ENCODE data around the gene LBHD1. TPM values are rescaled to one million over a fixed set of nuclear protein-coding genes. Genes with fewer than 3 reads are reported as not detected.

Gene LBHD1
- total RNA-seq, 2 donors from 2014 or later = 7.1 to 12.3 TPM

DNA sequence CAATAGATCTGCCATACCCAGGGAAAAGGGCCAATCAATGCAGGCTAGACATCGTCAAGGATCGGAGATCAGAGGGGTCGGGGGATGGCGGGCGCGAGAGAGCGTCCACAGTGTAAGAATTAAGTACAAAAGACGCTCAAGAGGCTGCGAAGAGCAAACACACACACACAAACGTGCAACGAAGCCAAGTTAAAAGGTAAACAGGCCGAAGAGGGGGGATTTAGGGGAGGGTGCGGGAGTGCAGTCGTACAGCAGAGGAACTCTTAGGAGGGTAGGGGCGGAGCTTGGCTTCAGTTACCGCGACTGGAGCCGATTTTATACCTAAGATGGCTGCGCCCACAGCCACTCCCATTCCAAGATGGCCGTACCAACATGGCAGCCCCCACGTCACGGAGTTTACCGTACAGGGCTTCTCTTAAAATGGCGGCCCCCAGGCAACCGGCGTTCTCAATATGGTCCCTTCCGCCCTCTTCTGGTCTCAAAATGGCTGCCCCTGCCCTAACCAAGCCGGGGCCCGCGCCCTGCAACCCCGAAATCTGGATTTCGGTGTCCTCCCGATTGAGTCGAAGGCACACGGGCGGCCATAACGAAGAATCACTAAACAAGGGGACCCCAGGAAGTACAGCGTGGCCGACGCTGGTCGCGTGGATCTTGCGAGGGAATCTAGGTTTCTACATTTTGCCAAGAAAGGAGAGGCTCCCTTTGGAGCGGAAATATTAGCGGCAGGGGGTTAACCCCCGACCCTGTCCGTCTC is 37.4 kb upstream of the LBHD1 start:
- DNase-seq = peak; percentile 97
- H3K9ac ChIP-seq (ENCODE audit: low read depth in 2 of 2, low read length in 2 of 2) = peak overlapping the region; percentile 75 to 95
- intact Hi-C loops (cut with DNase I) = no loop called here
- H3K27me3 ChIP-seq = no peaks in the 10 kb centered on the region
- H3K4me3 ChIP-seq = peak overlapping the region; percentile 49
- H3K27ac ChIP-seq = peak overlapping the region; percentile 91
- TF ChIP-seq, protein P1, sequence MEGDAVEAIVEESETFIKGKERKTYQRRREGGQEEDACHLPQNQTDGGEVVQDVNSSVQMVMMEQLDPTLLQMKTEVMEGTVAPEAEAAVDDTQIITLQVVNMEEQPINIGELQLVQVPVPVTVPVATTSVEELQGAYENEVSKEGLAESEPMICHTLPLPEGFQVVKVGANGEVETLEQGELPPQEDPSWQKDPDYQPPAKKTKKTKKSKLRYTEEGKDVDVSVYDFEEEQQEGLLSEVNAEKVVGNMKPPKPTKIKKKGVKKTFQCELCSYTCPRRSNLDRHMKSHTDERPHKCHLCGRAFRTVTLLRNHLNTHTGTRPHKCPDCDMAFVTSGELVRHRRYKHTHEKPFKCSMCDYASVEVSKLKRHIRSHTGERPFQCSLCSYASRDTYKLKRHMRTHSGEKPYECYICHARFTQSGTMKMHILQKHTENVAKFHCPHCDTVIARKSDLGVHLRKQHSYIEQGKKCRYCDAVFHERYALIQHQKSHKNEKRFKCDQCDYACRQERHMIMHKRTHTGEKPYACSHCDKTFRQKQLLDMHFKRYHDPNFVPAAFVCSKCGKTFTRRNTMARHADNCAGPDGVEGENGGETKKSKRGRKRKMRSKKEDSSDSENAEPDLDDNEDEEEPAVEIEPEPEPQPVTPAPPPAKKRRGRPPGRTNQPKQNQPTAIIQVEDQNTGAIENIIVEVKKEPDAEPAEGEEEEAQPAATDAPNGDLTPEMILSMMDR (IDR thresholded peaks at IDR 0.05) = no peak
- H3K9me3 ChIP-seq = no peaks in the 10 kb centered on the region
- peaks cover 8% of the 10 kb centered on the region for H3K4me1 ChIP-seq
- no peaks in the 10 kb centered on the region for H3K36me3 ChIP-seq

DNA sequence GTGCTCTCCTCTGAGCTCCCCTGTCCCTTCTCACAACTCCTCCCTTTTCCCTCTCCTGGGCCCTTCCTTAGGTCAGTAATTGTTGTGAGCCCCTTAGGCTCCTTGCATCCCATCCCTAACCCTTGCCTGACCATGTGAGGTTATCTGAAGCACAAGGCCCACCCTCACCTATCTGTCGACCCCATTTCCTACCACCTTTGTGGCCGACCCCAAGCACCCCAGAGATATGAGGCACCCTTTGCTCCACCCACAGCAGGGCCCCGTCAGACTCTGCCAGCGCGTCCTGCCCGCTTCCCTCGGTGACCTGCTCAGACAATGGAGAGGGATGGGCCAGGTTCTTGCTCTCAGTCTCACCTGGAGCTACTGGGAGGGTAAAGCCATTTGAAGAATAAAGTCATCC is 36.7 kb upstream of the LBHD1 start:
- Histone ChIP-seq H3K27me3 (no peaks in the 10 kb centered on the region), H3K9me3 (no peaks in the 10 kb centered on the region), H3K27ac (peak overlapping the region; percentile 91), H3K9ac (ENCODE audit: low read depth in 2 of 2, low read length in 2 of 2) (peak overlapping the region; percentile 75 to 95), H3K4me1 (peaks cover 8% of the 10 kb centered on the region), H3K4me3 (peak overlapping the region; percentile 49), H3K36me3 (no peaks in the 10 kb centered on the region)
- peak; percentile 59 for DNase-seq
- intact Hi-C loops (cut with DNase I) = no loop called here
- TF ChIP-seq, protein P1 (IDR thresholded peaks at IDR 0.05) = no peak

DNA sequence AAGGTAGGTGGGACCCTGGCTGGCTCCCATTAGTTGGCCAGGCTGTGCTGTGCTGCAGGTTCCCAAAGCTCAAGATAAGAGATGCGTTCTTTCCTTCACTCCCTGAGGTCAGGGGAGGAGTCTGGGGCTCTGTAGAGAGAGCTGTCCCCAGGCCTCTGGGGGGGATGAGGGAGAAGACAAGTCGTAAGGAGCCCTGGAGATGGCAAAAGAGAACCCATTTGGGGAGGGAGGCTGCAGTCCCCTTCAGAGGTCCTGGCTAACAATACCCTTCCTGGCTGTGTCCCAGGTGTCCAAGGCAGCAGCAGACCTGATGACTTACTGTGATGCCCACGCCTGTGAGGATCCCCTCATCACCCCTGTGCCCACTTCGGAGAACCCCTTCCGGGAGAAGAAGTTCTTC is 36.3 kb upstream of the LBHD1 start:
- Histone ChIP-seq H3K9me3 (no peaks in the 10 kb centered on the region), H3K4me1 (peaks cover 8% of the 10 kb centered on the region), H3K9ac (ENCODE audit: low read depth in 2 of 2, low read length in 2 of 2) (peak overlapping the region; percentile 75 to 95), H3K27me3 (no peaks in the 10 kb centered on the region), H3K27ac (peak overlapping the region; percentile 91), H3K36me3 (no peaks in the 10 kb centered on the region), H3K4me3 (peak overlapping the region; percentile 49)
- intact Hi-C loops (cut with DNase I) = no loop called here
- DNase-seq = no peak
- TF ChIP-seq, protein P1 (IDR thresholded peaks at IDR 0.05) = no peak

DNA sequence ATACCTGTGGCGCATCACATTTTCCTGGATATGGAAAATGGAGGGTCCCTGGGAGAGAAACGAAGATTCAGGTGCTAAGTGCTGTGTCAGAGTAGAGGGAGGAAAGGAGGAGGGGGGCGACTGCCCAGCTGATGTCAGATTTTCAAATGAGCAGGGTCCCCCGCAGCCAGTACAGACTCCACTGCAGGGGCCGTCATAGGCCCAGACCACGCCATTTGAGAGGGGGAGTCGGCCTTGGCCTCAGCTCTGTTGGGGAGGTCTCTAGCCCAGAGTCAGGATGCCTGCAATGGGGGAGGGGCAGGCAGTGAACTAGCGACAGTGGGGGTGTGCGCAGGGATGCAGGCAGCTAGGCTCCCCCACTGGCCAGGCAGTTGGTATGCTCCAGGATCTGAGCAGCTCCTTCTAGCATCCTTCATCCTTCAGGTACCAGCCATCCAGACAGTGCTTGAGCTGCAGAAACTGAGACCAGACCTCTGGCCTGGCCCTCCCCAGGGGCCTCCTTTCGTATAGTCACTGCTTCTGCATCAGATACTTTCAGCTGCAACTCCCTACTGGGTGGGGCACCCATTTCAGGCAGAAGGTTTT is 35.3 kb upstream of the LBHD1 start, which contains the start of the genes BSCL2 and GNG3:
Gene BSCL2, minus strand, starts transcription at position 148 of the 585 bp plus-strand sequence. CDS start 229 bp downstream, outside the sequence.
Gene GNG3, plus strand, starts transcription at position 400 of the 585 bp plus-strand sequence. CDS start 620 bp downstream, outside the sequence.
- TF ChIP-seq, protein P1 (IDR thresholded peaks at IDR 0.05) = no peak
- no peaks in the 10 kb centered on the region for H3K36me3 ChIP-seq
- H3K4me3 ChIP-seq = peak within 1 kb of the TSS; percentile 71
- H3K9ac ChIP-seq (ENCODE audit: low read depth in 2 of 2, low read length in 2 of 2) = peak within 1 kb of the TSS; percentile 75 to 95
- peak within 1 kb of the TSS; percentile 91 for H3K27ac ChIP-seq
- no peak for DNase-seq
- no peaks in the 10 kb centered on the region for H3K27me3 ChIP-seq
- no peaks in the 10 kb centered on the region for H3K9me3 ChIP-seq
- peaks cover 8% of the 10 kb centered on the region for H3K4me1 ChIP-seq
- intact Hi-C loops (cut with DNase I) = no loop called here

DNA sequence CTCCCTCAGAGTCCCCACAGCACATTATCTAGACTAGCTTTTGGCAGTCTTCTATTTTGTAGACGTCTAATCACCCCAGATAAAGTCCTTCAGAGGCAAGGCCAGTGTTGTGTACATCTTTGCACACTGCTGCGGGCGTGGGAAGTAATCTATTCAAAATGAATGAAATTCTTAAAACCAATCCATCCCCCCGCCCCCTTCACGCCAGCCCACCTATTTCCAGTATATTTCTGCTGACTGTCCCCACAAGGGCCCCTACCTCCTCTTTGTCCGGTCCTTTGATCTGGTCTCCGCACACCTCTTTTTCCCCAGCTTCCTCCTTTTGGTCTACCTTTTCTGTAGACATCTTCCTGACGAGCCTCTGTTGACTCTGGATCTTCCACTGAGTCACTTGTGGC is 34.8 kb upstream of the LBHD1 start:
- intact Hi-C loops (cut with DNase I) = no loop called here
- TF ChIP-seq, protein P1 (IDR thresholded peaks at IDR 0.05) = no peak
- DNase-seq = no peak
- H3K9ac ChIP-seq (ENCODE audit: low read depth in 2 of 2, low read length in 2 of 2) = peak overlapping the region; percentile 64 to 95
- H3K4me3 ChIP-seq = peak overlapping the region; percentile 71
- no peaks in the 10 kb centered on the region for H3K9me3 ChIP-seq
- no peaks in the 10 kb centered on the region for H3K27me3 ChIP-seq
- H3K36me3 ChIP-seq = no peaks in the 10 kb centered on the region
- H3K27ac ChIP-seq = peak overlapping the region; percentile 82
- H3K4me1 ChIP-seq = peaks cover 8% of the 10 kb centered on the region

Measured in colonic mucosa (tissue), 4 donors.